Nephron (organoid): Measurements from ENCODE around the gene RBFA.
"Not testable (repeated sequence)": the region's sequence is repeated elsewhere in the genome, so short reads cannot be mapped to it uniquely, and the experiment has no call there.

Source experiments
- H3K27ac Mint-ChIP-seq, 3 experiments: 2 replicates each; pipeline ENCODE4 v1.8.0; 2020; ENCODE audit warnings: mixed read lengths in 3 of 3, mild to moderate bottlenecking in 2 of 3, moderate library complexity in 1 of 3
- H3K27me3 Mint-ChIP-seq: 2 replicates; pipeline ENCODE4 v1.8.0; 2021; ENCODE audit warnings: low read depth, mild to moderate bottlenecking, moderate library complexity, mixed read lengths
- H3K36me3 Mint-ChIP-seq: 2 replicates; pipeline ENCODE4 v1.8.0; 2020; ENCODE audit warnings: low read depth, mixed read lengths
- H3K4me1 Mint-ChIP-seq: 2 replicates; pipeline ENCODE4 v1.8.0; 2020; ENCODE audit warnings: mixed read lengths
- H3K4me3 Mint-ChIP-seq, 3 experiments: 2 replicates each; pipeline ENCODE4 v1.8.0; 2020; ENCODE audit warnings: mild to moderate bottlenecking in 3 of 3, mixed read lengths in 3 of 3, moderate library complexity in 2 of 3
- H3K9me3 Mint-ChIP-seq: 2 replicates; pipeline ENCODE4 v1.8.0; 2020; ENCODE audit warnings: mixed read lengths
- TF ChIP-seq, protein P1 (sequence below), 3 experiments: fragments of 200-600 bp; sonication (generic); IDR thresholded peaks; one replicate each; pipeline ENCODE4 v1.5.0; 2021; ENCODE audit warnings: antibody characterized with exemption in 3 of 3; ENCODE audit not compliant: unreplicated experiment in 3 of 3

Gene RBFA

DNA sequence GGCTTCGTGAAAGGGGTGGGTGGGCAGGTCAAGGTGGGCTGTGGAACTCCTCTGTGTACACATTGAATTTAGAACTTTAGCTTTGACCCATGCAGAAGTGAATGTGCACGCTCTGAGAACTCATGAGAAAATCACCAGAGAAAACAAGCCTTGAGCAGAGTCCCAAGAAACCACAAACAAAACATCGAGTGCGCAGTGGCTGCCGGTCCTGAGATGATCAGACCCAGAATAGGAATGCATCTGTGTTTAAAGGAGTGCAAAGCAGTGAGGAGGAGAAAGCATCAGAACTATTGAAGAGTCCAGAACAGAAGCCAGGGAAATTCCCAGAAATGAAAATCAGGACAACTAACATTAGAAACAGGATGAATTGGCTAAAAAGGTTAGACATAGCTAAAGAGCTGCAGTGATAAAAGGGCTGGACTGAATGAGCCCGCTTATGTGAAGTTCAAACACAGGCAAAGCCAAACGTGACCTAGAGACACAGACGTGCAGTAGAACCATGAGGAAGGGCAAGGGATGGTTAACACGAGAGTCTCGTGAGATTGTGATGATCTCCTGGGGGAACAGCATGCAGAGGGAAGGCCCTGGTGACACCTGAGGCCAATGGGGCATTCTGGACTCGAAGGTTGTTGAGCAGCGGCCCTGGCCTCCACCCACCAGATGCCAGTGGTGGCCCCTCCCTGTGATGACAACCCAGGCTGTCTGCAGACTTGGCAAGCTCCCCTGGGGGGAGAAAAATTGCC, 29.5 kb upstream of the RBFA start:
- TF ChIP-seq, protein P1, sequence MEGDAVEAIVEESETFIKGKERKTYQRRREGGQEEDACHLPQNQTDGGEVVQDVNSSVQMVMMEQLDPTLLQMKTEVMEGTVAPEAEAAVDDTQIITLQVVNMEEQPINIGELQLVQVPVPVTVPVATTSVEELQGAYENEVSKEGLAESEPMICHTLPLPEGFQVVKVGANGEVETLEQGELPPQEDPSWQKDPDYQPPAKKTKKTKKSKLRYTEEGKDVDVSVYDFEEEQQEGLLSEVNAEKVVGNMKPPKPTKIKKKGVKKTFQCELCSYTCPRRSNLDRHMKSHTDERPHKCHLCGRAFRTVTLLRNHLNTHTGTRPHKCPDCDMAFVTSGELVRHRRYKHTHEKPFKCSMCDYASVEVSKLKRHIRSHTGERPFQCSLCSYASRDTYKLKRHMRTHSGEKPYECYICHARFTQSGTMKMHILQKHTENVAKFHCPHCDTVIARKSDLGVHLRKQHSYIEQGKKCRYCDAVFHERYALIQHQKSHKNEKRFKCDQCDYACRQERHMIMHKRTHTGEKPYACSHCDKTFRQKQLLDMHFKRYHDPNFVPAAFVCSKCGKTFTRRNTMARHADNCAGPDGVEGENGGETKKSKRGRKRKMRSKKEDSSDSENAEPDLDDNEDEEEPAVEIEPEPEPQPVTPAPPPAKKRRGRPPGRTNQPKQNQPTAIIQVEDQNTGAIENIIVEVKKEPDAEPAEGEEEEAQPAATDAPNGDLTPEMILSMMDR (IDR thresholded peaks at IDR 0.05; ENCODE audit: unreplicated experiment in 3 of 3): no peak
- H3K36me3 Mint-ChIP-seq: peaks cover 21% of the 10 kb centered on the region
- no peak overlapping the region for H3K27ac Mint-ChIP-seq
- H3K4me1 Mint-ChIP-seq: no peaks in the 10 kb centered on the region
- peaks cover 3% of the 10 kb centered on the region for H3K27me3 Mint-ChIP-seq
- H3K9me3 Mint-ChIP-seq: peaks cover 49% of the 10 kb centered on the region
- H3K4me3 Mint-ChIP-seq: no peak overlapping the region

DNA sequence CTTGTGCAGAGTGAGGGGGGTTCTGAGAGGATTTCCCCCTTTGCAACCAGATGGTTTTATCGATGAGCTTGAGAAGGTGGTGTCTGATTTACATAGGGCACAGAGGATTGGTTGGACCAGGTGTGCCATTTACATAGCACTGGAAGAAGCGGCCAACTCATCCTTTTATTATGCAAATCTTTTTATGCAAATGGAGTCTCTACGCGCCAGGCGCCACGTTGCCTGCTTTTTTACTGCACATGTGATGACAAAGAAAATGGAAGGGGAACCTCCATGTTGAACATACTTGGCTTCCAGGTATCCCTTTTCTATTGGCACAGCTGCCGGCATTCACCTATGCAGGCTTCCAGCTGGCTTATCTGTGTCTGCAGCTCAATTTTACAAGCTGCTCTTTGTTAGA, 27.5 kb upstream of the RBFA start:
- TF ChIP-seq, protein P1 (IDR thresholded peaks at IDR 0.05; ENCODE audit: unreplicated experiment in 3 of 3): no peak

DNA sequence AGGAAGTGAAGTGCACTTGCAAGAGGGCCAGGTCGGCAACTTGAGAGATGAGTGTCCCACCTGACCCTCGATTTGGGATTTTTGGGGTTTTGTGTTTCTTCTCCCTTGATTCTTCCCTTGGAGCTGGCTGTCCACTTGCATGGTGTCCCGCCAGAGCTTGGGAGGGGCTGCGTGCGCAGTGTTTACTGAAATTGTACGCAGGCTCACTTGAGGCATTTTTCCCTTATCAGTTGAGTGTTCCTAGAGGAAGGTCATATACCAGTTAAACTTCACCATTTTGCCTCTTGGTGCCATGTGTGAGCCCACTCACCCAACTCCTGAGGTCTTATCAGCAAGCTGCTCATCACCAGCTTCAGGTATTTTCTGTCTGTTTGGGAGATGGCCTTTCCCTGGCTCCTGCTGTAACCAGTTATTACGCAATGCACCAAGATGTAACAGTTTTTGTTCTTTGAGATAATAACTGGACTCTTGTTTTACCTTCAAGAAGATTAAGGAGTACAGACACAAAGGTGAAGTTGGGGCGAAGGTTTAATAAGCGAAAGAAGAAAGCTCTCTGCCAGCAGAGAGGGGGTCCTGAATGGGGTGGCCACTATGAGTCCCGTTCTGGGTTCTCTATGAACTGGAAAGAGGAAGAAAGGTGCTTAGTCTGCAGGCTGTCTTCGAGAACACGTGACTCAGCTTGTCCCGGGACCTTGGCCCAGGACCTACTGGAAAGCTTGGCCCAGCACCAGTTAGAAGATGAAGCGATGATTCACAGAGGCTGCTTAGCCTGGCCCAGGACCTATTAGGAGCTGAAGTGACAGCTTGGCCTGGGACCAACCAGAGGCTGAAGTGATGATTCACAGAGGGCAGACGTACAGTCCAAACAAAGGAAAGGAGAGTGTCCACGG, 24.3 kb upstream of the RBFA start:
- no peaks in the 10 kb centered on the region for H3K27me3 Mint-ChIP-seq
- H3K9me3 Mint-ChIP-seq: peaks cover 73% of the 10 kb centered on the region
- H3K4me1 Mint-ChIP-seq: no peaks in the 10 kb centered on the region
- TF ChIP-seq, protein P1 (IDR thresholded peaks at IDR 0.05; ENCODE audit: unreplicated experiment in 3 of 3): no peak
- no peak overlapping the region for H3K27ac Mint-ChIP-seq
- H3K4me3 Mint-ChIP-seq: no peak overlapping the region
- peaks cover 43% of the 10 kb centered on the region for H3K36me3 Mint-ChIP-seq

More for the DNA sequence above, 27.5 kb upstream of the RBFA start:
- Mint-ChIP-seq H3K4me3 (no peak overlapping the region), H3K4me1 (no peaks in the 10 kb centered on the region), H3K36me3 (peaks cover 30% of the 10 kb centered on the region), H3K27ac (no peak overlapping the region), H3K27me3 (no peaks in the 10 kb centered on the region), H3K9me3 (peaks cover 58% of the 10 kb centered on the region)

DNA sequence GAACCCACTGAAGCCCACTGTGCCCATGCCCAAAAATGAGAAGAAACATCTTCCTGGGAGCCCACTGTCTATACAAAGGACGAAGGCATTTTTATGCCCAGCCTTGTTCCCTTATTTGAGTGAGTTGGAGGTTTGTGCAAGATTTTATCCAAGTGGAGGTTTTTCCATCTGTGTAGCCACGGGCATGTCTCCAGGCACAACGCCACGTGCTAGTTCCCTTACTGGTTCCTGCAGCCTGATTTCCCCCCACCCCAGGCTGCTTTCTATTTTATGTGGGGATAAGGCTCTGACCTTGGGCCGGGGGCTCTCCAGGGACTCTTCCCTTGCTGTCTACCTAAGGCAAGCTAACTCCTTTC, 23.7 kb upstream of the RBFA start:
- H3K36me3 Mint-ChIP-seq: peaks cover 43% of the 10 kb centered on the region
- peaks cover 73% of the 10 kb centered on the region for H3K9me3 Mint-ChIP-seq
- TF ChIP-seq, protein P1 (IDR thresholded peaks at IDR 0.05; ENCODE audit: unreplicated experiment in 3 of 3): no peak
- H3K27me3 Mint-ChIP-seq: no peaks in the 10 kb centered on the region
- no peak overlapping the region for H3K27ac Mint-ChIP-seq
- no peak overlapping the region for H3K4me3 Mint-ChIP-seq
- no peaks in the 10 kb centered on the region for H3K4me1 Mint-ChIP-seq

DNA sequence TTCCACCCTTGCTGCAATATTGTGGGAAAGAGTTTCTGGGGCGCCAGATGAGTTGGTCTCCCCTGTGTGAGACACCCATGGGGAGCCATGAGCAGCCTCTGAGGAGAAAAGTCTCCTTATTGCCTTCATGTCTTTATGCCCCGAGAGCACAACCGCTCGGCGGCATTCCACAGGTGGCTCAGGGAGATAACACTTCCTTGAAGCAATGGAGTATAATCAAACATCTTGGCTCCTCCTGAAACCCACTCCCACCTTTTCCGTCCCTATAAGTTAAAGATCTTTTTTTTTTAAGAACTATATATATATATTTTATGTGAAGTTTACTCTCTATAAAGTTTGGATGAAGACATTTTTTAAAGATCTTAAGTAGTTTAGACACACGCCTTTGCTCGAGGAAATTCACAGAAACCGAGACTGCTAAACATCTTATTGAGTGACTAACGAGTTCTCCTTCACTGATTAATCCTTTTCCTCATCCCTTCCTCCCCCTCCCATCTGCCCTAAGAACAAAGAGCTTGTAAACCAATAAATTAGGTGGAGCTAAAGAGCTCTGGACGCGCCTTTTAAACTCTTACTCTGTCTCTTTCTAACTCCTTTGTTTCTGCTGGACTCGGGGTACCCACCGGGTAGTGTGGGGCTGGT, 22.6 kb upstream of the RBFA start:
- Mint-ChIP-seq H3K36me3 (peaks cover 43% of the 10 kb centered on the region), H3K9me3 (peaks cover 70% of the 10 kb centered on the region)
- not testable (repeated sequence) for H3K27me3 Mint-ChIP-seq, H3K27ac Mint-ChIP-seq, H3K4me1 Mint-ChIP-seq, H3K4me3 Mint-ChIP-seq

DNA sequence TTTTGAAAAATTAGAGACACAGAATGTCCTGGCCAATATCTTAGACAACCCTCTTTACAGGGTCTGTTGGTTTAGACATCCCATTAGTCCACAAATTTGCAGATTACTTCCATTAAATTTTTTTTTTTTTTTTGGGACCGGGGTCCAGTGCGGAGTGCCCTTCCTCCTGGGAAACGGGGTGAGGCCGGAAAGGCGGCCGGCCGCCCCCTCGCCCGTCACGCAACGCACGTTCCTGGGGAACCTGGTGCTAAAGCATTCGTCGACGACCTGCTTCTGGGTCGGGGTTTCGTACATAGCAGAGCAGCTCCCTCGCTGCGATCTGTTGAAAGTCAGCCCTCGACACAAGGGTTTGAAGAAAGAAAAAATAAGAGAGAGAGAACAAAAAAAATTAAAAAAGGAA, 21.5 kb upstream of the RBFA start:
- no peak overlapping the region for H3K27ac Mint-ChIP-seq
- no peak overlapping the region for H3K4me3 Mint-ChIP-seq
- TF ChIP-seq, protein P1 (IDR thresholded peaks at IDR 0.05; ENCODE audit: unreplicated experiment in 3 of 3): no peak
- peaks cover 40% of the 10 kb centered on the region for H3K36me3 Mint-ChIP-seq
- H3K4me1 Mint-ChIP-seq: no peaks in the 10 kb centered on the region
- H3K27me3 Mint-ChIP-seq: no peaks in the 10 kb centered on the region
- peaks cover 62% of the 10 kb centered on the region for H3K9me3 Mint-ChIP-seq
